SIG-M5 treated with dmso at 0.1 percent for 504 hours (cell line): Measurements from ENCODE around the gene STX1B.
"Not testable (repeated sequence)": the region's sequence is repeated elsewhere in the genome, so short reads cannot be mapped to it uniquely, and the experiment has no call there.

Experiments
- DNase-seq: peaks from one replicate; lab custom pipeline; 2025; ENCODE audit not compliant: unreplicated experiment; lab: John Stamatoyannopoulos, UW

STX1B gene

DNA sequence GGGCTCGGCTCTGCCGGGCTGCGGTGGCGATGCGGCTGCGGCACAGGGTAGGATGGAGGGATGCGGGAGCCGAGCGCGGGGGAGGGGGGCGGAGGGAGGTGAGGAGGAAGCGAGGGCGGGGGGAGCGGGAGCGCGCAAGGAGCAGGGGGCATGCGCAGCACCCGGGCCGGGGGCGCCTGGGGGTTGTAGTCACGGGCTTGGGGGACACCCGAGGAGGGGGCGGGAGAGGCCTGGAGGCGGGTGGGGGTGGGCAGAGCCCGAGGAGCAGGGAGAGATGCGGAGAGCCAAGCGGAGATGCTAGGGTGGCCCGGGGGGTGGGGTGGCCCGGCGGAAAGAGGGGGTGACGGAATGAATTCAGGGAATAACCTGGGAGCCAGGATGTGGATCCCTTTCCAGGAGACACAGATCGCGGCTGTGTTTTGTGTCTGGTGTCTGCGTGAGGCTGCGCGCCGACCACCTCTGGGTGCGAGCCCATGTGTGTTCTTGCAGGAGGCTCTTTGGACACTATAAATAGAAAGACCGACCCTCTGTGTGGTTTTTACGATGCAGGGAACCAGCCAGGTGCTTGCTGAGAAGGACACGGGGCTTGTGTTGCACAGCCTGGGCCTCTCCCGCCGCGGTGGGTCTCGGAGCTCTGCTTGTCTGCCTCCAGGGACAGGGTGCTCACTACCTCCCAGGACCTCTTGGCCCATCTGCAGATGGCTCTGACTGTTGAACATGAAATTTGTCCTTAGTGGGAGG is at the start of gene STX1B:
TSS of gene STX1B (minus strand) at position 54 of the 741 bp plus-strand sequence. CDS start 242 bp downstream, outside the sequence.
- DNase-seq, result no peak

DNA sequence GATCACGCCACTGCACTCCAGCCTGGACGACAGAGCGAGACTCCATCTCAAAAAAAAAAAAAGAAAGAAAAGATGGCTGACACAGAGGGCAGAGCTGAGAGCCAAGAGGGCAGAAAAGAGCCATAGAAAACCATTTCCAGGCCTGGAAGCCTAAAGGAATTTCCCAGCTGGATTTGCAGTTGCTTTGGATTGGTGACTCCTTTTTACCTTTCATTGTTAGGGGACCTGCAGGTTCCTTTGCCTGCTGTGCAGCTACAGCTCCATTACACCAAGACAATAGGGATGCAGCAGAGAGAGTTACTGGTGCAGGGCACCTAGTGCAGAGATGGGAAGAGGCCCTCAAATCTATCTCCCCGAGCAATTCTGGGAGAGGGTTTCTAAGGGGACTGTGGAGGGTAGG is 45.2 kb upstream of the STX1B start:
- DNase-seq, result no peak

DNA sequence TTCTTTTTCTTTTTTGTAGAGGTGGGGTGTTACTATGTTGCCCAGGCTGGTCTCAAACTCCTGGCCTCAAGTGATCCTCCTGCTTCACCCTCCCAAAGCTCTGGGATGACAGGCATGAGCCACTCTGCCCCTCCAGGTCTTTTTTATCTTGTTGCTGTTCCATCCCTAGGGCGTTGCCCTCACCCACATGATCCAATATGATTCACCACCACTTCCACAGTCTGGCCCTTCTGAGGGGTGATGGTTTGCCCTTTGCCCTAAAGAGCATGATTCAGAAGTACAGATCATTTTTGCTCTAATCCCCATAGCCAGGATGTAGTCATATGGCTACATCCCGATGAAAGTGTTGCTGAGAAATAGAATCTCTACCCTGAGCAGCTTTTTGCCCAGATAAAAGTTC is 41.7 kb upstream of the STX1B start:
- DNase-seq, result peak; percentile 46

DNA sequence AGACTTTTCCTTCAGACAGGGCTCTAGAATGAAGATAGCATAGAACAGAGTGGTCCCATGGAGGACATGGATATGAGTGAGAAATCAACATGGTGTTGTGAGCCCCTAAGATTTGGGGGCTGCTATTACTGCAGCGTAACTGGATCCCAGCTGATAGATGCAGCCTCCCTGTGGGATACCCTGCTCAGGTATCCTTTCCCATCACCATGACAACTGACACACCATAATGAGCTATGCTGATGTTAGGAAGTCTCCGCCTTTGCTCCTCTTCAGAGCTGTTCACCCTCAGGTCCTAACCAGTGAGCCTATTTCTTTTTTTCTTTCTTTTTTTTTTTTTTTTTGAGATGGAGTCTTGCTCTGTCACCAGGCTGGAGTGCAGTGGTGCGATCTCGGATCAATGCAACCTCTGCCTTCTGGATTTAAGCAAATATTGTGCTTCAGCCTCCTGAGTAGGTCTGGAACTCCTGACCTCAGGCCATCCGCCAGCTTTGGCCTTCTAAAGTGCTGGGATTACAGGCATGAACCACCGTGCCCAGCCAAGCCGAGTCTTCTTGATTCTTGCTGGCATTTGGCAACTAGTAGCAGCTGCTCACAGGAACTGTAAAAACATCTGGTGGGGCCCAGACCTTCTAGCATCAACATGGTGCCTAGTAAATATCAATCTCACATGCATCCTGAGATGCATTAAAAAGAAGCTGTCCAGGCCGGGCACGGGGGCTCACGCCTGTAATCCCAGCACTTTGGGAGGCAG is 40.0 kb upstream of the STX1B start:
- DNase-seq, result no peak

DNA sequence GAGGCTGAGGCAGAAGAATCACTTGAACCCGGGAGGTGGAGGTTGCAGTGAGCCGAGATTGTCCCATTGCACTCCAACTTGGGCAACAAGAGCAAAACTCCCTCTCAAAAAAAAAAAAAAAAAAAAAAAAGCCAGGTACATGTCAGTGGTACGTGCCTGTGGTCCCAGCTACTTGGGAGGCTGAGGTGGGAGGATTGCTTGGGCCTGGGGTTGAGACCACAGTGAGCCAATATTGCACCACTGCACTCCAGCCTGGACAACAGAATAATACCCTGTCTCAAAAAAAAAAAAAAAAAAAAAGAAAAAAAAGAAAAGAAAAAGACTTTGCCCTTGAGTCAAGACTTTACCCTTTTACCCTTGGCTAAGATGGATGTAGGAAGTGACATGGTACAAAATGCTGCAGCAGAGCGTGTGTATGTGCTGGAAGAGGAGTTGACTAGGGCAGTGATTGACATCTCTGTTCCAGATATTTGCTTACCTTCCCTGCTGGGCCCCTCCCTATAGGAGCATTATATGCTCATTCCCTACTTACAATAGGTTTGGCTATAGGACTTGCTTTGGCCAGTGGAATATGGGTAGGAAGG is 33.6 kb upstream of the STX1B start:
- DNase-seq, result no peak

DNA sequence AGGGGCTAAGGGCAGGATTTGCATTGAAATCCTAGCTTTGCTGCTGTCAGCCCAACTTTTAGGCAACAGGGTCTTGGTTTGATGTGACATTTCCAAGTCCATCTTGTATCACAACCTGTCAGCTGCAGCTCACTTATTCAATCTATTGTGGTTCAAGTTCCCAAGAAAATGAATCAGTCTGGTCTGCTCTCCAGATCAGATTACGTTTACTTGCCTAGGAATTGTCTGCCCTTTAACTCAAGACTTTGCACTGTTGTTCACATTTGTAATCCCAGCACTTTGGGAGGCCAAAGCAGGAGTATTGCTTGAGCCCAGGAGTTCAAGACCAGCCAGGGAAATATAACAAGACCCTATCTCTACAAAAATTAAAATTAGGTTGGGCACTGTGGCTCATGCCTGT is 32.9 kb upstream of the STX1B start:
- no peak for DNase-seq

DNA sequence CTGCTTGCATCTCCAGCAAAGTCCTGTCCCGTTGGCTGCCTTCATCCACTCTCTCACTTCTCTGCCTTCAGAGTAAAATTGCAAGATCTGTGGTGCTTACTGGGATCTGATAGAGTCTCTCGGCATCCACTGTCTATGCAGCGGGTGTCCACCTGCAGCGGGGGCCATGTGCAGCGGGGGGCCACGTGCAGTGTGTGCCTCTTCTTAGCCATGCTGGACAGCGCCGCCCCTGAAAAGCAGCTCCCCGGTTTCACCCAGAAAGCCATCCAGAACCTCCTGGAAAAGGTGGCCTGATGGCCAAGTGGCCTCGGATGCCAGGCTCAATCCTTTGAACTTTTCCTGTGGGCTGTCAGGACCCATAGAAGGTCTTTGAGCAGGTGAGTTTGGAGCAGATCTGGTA is 32.4 kb upstream of the STX1B start:
- DNase-seq, result no peak

DNA sequence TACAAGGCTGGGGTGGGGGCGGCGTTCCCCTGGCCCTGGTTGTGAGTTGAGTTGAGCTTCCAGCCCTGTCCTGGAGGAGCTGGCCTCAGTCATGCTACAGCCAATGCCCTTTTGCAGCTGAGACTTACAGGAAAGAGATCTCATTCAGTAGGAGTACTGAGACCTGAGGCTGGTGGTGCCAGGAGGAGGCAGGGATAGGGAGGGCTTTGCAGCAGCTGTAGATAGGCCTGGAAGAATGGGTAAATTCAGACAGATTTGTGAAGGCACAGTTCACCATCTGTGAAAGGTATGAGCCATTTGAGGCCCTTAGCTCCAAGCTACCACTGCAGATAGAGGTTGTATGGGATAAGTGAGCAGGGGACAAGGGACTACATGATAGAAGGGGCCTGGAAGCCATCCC is 28.6 kb upstream of the STX1B start:
- no peak for DNase-seq

DNA sequence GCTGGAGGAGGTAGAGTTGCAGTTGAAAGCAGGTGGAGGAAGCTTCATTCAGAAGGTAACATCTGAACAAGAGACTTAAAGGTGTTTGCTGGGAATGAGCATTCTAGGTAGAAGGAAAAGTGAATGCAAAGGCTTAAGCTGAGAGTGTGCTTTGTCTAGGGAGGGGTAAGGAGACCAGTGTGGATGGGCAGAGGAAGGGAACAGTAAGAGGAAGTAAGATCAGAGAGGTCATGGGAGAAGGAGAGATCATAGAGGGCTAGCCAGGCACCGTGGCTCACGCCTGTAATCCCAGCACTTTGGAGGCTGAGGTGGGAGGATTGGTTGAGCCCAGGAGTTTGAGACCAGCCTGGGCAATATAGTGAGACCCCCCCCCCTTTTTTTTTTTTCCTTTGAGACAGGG is 26.3 kb upstream of the STX1B start:
- DNase-seq, result no peak

DNA sequence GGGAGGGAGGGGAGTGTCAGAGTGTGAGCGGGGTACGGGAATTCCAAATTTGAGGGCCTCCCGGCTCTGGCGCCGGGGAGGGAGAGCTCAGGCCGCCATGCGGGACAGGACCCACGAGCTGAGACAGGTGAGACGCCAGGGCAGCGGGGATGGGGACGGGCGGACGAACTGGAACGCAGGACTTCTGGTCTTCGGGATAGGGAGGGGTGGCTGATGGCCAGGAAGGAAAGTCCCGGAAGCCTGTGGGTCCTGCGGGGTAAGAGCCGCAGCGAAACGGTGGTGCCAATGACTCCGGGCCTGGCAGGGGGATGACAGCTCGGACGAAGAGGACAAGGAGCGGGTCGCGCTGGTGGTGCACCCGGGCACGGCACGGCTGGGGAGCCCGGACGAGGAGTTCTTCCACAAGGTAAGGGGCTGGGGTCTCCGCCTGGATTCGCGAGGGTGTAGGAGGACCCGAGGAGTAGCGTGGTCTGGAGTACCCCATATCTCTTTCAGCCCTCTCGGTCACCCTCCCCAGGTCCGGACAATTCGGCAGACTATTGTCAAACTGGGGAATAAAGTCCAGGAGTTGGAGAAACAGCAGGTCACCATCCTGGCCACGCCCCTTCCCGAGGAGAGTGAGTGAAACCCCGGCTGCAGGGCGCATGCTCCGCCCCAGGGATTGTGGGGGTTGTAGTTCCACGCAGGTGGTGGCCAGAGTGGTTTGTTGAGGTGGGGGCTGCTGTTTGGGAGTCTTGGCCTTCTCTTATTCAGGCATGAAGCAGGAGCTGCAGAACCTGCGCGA is 23.5 kb upstream of the STX1B start:
- peak; percentile 63 for DNase-seq

DNA sequence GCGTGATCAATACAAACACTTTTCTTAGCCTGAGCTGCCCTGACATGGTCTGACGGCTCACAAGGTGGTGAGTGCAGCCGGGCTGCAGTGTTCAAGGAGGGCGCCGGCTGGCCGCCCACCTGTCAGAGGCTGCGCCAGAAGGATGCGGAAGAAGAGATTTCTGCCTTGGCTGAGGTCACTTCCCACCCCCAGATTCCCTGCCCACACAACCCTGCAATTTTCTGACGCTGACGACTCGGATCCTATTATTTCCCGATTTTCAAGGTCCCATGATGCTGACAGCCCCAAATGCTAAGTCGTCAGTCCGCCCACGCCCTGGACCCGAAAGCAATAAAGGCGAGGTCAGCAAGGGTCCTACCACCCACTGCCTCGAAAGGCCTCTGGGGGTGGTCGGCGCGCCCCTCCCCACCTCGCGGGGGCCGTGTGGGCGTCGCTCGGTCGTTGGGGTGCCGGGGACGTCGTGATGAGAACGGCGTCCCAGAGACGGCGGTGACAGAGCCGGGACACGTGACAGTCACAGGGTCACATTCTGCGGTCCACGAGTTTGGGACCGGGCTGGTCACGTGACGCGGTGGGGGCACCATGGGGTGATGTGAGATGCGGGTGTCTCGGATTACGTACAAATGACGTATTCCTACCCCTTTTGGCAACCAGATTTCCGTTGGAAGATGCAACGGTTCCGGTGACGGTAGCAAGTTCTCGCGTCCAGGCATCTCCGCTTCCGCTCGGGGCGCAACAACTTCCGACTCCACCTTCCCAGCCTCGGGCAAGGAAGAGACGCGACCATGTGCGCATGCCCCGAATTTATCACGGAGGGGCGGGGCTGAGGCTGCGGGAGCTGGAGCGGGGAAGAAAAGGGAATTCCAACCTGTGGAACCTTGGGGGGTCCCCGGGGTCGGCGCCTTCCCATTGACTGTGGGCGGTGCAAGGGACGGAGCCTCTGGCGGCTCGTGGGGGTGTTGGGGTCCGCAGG is 22.6 kb upstream of the STX1B start, which contains the start of gene STX4:
TSS of gene STX4 (plus strand) at position 823 of the 973 bp plus-strand sequence. CDS start 248 bp downstream, outside the sequence.
- peak; percentile 94 for DNase-seq

DNA sequence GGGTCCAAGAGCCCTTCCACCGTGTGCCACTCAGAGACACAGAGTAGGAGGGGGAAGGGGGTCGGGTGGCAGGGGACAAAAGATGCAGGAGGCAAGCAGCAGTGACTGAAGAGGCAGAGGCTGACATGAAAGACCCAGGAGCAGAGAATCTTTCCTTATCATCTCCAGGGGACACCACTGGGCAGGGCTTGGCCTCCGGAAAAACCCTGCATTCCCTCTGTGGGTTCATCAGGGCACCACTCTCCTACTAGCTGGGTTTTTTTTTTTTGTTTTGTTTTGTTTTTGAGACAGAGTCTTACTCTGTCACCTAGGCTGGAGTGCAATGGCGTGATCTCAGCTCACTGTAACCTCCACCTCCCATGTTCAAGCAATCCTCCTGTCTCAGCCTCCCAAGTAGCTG is 20.8 kb upstream of the STX1B start:
- DNase-seq, result no peak

DNA sequence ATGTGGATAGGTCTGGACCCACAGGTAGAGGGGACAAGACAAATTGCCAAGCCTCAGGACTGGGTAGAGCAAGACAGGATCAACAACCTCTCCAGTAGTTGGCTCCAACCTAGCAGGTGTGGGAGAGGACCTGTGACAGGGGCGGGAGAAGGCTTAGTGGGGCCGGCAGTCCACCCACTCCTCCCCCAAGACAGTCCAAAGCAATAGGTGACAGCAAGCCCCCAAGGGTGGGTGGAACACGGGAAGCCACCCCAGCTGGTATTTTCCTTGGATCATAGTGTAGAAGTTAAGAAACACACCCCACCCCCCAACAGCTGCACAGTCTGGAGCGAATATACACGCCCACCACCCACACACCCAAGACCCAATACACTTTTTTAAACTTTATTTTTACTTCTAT is 18.8 kb upstream of the STX1B start:
- no peak for DNase-seq

DNA sequence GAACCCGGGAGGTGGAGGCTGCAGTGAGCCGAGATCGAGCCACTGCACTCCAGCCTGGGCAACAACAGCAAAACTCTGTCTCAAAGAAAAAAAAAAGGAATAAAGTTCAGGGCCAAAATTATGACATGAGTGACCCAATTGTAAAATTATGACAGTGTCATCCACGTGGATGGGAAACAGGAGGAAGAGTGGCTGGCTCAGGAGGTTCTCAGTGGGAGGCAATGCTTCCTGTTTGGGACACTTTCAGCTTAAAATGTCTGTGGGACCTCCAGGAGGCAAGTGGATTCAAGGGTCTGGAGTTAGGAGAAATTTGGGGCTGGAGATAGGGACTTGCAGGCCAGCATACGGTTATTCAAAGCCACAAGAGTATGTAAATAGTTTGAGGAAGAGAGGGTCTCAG is 14.9 kb upstream of the STX1B start:
- DNase-seq, result no peak

DNA sequence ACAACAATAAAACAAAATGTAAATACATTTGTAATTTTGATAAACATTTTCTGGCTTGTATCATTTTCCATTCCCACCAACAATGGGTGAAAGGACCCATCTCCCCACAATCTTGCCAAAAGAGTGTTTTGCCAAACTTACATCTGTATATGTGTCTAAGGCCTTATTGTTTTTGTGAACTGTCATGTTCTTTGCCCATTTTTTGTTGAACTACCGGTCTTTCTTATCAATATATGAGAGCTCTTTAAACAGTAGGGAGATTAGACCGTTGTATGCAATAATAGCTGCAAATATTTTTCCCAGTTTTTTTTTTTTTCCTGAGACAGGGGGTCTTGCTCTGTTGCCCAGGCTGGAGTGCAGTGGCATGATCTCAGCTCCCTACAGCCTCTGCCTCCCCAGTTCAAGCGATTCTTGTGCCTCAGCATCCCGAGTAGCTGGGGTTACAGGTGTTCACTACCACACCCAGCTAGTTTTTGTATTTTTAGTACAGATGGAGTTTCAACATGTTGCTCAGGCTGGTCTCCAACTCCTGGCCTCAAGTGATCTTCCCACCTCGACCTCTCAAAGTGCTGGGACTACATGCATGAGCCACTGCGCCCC is 13.3 kb upstream of the STX1B start:
- DNase-seq, result no peak

DNA sequence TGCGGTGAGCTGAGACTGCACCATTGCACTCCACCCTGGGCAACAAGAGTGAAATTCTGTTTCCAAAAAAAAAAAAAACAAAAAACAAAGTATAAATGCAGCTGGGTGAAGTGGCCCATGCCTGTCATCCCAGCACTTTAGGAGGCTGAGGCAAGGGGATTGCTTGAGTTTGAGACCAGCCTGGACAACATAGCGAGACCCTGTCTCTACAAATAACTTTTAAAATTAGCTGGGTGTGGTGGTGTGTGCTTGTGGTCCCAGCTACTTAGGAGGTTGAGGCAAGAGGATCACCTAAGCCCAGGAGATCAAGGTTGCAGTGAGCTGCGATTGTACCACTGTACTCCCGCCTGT is 12.8 kb upstream of the STX1B start:
- no peak for DNase-seq

DNA sequence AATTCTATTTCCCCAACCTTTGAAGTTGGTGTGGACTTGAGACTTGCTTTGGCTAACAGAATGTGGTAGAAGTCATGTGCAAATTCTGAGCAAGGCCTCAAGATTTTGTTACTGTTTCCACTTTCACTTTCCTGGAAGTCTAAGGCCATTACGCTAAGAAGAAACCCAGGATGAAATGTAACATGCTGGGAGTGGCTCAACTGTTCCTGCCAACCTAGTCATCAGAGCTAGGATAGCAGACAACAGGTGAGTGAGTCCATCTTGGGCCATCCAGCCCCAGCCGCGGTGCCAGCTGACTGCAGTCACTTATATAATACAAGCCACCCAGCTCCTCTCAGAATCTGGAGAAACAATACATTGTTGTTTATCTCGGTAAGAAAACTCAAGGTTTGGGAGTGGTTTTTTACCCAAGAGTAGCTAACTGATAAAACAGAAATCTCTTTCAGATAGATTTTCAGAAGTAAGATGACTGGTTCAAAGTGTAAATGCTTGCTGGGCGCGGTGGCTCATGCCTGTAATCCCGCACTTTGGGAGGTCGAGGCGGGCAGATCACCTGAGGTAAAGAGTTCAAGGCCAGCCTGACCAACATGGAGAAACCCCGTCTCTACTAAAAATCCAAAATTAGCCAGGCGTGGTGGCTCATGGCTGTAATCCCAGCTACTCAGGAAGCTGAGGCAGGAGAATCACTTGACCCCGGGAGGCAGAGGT is 12.3 kb upstream of the STX1B start:
- DNase-seq, result no peak

DNA sequence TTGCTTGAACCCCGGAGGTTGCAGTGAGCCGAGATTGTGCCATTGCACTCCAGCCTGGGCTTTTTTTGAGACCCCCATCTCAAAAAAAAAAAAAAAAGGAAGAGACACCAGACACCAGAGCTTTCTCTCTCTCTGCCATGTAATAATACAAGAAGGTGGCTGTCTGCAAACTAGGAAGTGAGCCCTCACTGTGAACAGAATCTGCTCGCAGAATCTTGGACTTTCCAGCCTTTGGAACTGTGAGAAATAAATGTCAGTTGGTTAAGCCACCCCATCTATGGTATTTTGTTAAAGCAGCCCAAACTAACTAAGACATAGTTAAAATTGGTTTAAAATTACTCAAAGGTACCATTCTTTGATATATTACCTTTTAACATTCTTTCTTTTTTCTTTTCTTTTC is 10.1 kb upstream of the STX1B start:
- DNase-seq, result no peak

DNA sequence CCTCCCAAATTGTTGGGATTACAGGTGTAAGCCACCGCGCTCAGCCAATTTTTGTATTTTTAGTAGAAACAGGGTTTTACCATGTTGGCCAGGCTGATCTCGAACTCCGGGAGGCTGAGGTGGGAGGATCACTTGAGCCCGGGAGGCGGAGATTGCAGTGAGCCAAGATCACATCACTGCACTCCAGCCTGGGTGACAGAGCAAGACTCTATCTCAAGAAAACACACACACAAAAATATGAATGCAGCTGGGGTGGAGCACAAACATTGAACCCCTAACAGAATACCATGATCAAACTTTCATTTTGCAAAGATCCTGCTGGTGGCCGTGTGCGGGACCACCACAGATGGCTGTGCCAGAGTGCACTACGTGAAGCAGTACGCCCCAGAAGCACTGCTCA is 7.3 kb upstream of the STX1B start:
- DNase-seq, result not testable (repeated sequence)
